ENCODE measurements around the gene ANKS1A.

Gene ANKS1A

GRCh38 chr6:35088281-35089215, 199.5 kb downstream of the ANKS1A start:
- no peak for DNase-seq (ENCODE audit: low read depth)
- no peak overlapping the region for H3K4me3 ChIP-seq (replicated peaks; ENCODE audit: low read depth, low read length)
- no peak for TF ChIP-seq CTCF (IDR thresholded peaks at IDR 0.05; ENCODE audit: low read length, missing control alignments)

- no peak for TF ChIP-seq CTCF (IDR thresholded peaks at IDR 0.05; ENCODE audit: low read length, missing control alignments)
- DNase-seq (ENCODE audit: low read depth): no peak
- H3K4me3 ChIP-seq (replicated peaks; ENCODE audit: low read depth, low read length): no peak overlapping the region
Measured at GRCh38 chr6:35089216-35089934, 200.3 kb downstream of the ANKS1A start.

GRCh38 chr6:35089935-35090505, 201.0 kb downstream of the ANKS1A start:
- peak; percentile 72 for DNase-seq (ENCODE audit: low read depth)
- TF ChIP-seq CTCF (IDR thresholded peaks at IDR 0.05; ENCODE audit: low read length, missing control alignments): no peak
- H3K4me3 ChIP-seq (replicated peaks; ENCODE audit: low read depth, low read length): no peak overlapping the region

GRCh38 chr6:35090734-35091133, 201.7 kb downstream of the ANKS1A start:
- TF ChIP-seq CTCF (IDR thresholded peaks at IDR 0.05; ENCODE audit: low read length, missing control alignments): no peak

GRCh38 chr6:35091346-35092083, 202.5 kb downstream of the ANKS1A start:
- no peak overlapping the region for H3K4me3 ChIP-seq (replicated peaks; ENCODE audit: low read depth, low read length)
- TF ChIP-seq CTCF (IDR thresholded peaks at IDR 0.05; ENCODE audit: low read length, missing control alignments): no peak
- no peak for DNase-seq (ENCODE audit: low read depth)

More at GRCh38 chr6:35090734-35091133, 201.7 kb downstream of the ANKS1A start:
- no peak overlapping the region for H3K4me3 ChIP-seq (replicated peaks; ENCODE audit: low read depth, low read length)
- no peak for DNase-seq (ENCODE audit: low read depth)

GRCh38 chr6:35092362-35093117, 203.5 kb downstream of the ANKS1A start:
- DNase-seq (ENCODE audit: low read depth): peak; percentile 67
- no peak for TF ChIP-seq CTCF (IDR thresholded peaks at IDR 0.05; ENCODE audit: low read length, missing control alignments)
- H3K4me3 ChIP-seq (replicated peaks; ENCODE audit: low read depth, low read length): no peak overlapping the region

All from fibroblast of pulmonary artery (primary cell).